ENCODE measurements around the gene ZNF184. TPM values are rescaled to one million over a fixed set of nuclear protein-coding genes. Genes with fewer than 3 reads are reported as not detected.
A peak's percentile ranks its signal among the peaks of the same experiment; 100 is the strongest.

Gene ZNF184
- total and polyA plus RNA-seq, 10 of the 15 experiments (the other 5 are each of a cell fraction or from before 2014, with no cell fraction given), result 4.1 to 15.1 (median 8.3) TPM

DNA sequence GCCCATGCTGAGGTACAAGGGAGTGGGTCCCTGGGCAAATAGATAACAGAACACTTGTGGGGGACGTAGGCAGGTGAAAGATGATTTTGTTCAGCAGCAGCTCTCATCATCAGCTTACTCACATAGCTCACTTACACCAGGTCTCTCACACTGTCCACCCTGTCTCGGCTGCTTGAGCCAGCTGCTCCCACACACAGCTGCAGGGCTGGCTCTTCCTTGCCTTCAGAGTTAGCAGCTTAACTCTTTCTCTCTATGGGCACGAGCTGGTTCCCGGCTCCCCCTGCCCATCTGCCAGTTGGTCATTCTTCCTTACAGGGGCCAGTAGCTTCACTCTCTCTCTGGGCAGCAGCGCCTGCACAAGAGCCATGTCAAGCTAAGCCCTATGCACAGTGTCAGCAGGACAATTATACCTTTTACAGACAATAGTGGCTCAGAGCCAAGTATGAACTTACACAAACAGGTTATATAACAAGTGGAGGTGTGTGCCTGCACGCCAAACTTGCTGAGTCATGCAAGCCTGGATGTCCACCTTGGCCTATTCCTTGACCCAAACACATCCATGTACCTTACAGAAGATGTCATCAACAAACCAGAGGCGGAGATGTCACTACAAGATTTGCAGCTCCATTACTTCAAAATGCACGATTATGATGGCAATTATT is 65.6 kb downstream of the ZNF184 start:
- 0 out of 2 replicates have a peak, but pooled peaks have one; percentile 18 for TF ChIP-seq BACH1 (IDR thresholded peaks at IDR 0.05; ENCODE audit: borderline replicate concordance)
- TF ChIP-seq PML (IDR thresholded peaks at IDR 0.05; ENCODE audit: low read length), result no peak
- TF ChIP-seq, protein P1, sequence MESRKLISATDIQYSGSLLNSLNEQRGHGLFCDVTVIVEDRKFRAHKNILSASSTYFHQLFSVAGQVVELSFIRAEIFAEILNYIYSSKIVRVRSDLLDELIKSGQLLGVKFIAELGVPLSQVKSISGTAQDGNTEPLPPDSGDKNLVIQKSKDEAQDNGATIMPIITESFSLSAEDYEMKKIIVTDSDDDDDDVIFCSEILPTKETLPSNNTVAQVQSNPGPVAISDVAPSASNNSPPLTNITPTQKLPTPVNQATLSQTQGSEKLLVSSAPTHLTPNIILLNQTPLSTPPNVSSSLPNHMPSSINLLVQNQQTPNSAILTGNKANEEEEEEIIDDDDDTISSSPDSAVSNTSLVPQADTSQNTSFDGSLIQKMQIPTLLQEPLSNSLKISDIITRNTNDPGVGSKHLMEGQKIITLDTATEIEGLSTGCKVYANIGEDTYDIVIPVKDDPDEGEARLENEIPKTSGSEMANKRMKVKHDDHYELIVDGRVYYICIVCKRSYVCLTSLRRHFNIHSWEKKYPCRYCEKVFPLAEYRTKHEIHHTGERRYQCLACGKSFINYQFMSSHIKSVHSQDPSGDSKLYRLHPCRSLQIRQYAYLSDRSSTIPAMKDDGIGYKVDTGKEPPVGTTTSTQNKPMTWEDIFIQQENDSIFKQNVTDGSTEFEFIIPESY (IDR thresholded peaks at IDR 0.05), result no peak
- no peak for TF ChIP-seq STAT3 (IDR thresholded peaks at IDR 0.05; ENCODE audit: low read depth, low read length)
- TF ChIP-seq ZNF217 (IDR thresholded peaks at IDR 0.05), result no peak
- TF ChIP-seq IKZF2 (IDR thresholded peaks at IDR 0.05), result no peak
- H3K9me3 ChIP-seq (replicated peaks; ENCODE audit: control insufficient read depth, insufficient read depth, low read length), result no peaks in the 10 kb centered on the region; the same call in 1 of the 3 replicates
- SMC1A ChIA-PET (ENCODE audit: uncharacterized antibody, unreplicated experiment), result no interaction called here
- CTCF ChIA-PET, result no interaction called here
- WGBS (ENCODE audit: insufficient coverage, insufficient replicate concordance, low lambda C conversion rate, missing lambda C conversion rate), result 9% methylated on average over 8 of the region's 8 CpGs
- BruUV-seq (replicated peaks), result no TSS peak
- POLR2A ChIA-PET, result no interaction called here
- H3K79me2 ChIP-seq (ENCODE audit: control insufficient read depth, insufficient read depth, low read length), result no peaks in the 10 kb centered on the region
- no peak overlapping the region for H3K4me3 ChIP-seq
- no peak for DNase-seq (ENCODE audit: low read depth, low spot score)
- H3K4me2 ChIP-seq (ENCODE audit: control insufficient read depth, insufficient read depth), result no peak overlapping the region
- RAD21 ChIA-PET (ENCODE audit: unreplicated experiment), result no interaction called here
- H3K36me3 ChIP-seq (ENCODE audit: control insufficient read depth in 2 of 2, insufficient read depth in 2 of 2, low read length in 1 of 2), result no peaks in the 10 kb centered on the region
- H3K27ac ChIP-seq (ENCODE audit: control insufficient read depth, insufficient read depth), result no peak overlapping the region
- H4K20me1 ChIP-seq (ENCODE audit: control insufficient read depth, insufficient read depth), result no peaks in the 10 kb centered on the region
- no peaks in the 10 kb centered on the region for H3K4me1 ChIP-seq (ENCODE audit: control insufficient read depth, insufficient read depth, low read length)
- in situ Hi-C loops (cut with MboI), result no loop called here
- intact Hi-C loops (cut with micrococcal nuclease; ENCODE audit: unreplicated experiment), result no loop called here
- H3K9ac ChIP-seq (ENCODE audit: control insufficient read depth, insufficient read depth, low read length), result no peak overlapping the region
- H2AFZ ChIP-seq (ENCODE audit: control insufficient read depth, low read depth, low read length), result no peak overlapping the region
- H3K27me3 ChIP-seq (replicated peaks in 1 of 2; ENCODE audit: control insufficient read depth in 2 of 2, insufficient read depth in 2 of 2, low read length in 1 of 2), result no peaks in the 10 kb centered on the region
- no peak for FAIRE-seq
- ATAC-seq, result no peak

DNA sequence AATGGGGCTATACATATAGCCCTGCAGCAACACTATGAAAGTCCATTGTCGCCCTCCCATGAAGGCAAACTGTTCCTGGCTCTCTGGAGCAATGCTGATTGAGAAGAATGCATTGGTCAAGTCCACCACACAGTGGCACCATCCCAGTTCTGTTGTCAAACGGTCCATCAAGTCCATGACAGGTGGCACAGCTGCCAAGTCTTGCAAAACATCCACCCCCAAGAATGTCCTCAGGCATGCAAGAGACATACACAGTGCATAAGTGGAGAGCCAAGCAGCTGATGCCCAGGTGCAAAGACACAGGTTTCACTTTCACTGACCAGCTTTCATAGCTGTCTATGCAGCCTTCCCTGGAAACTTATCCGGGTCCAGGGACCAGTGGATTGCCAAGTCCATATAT is 66.8 kb downstream of the ZNF184 start:
- Histone ChIP-seq H3K36me3 (ENCODE audit: control insufficient read depth in 2 of 2, insufficient read depth in 2 of 2, low read length in 1 of 2) (no peaks in the 10 kb centered on the region), H2AFZ (ENCODE audit: control insufficient read depth, low read depth, low read length) (no peak overlapping the region), H3K79me2 (ENCODE audit: control insufficient read depth, insufficient read depth, low read length) (no peaks in the 10 kb centered on the region), H3K9me3 (replicated peaks; ENCODE audit: control insufficient read depth, insufficient read depth, low read length) (peaks cover 1% of the 10 kb centered on the region; the same call in 2 of the 3 replicates), H4K20me1 (ENCODE audit: control insufficient read depth, insufficient read depth) (no peaks in the 10 kb centered on the region), H3K4me1 (ENCODE audit: control insufficient read depth, insufficient read depth, low read length) (no peaks in the 10 kb centered on the region), H3K9ac (ENCODE audit: control insufficient read depth, insufficient read depth, low read length) (no peak overlapping the region), H3K4me2 (ENCODE audit: control insufficient read depth, insufficient read depth) (no peak overlapping the region), H3K27me3 (replicated peaks in 1 of 2; ENCODE audit: control insufficient read depth in 2 of 2, insufficient read depth in 2 of 2, low read length in 1 of 2) (no peaks in the 10 kb centered on the region), H3K27ac (ENCODE audit: control insufficient read depth, insufficient read depth) (no peak overlapping the region), H3K4me3 (no peak overlapping the region)
- POLR2A ChIA-PET, result no interaction called here
- intact Hi-C loops (cut with micrococcal nuclease; ENCODE audit: unreplicated experiment), result no loop called here
- RAD21 ChIA-PET (ENCODE audit: unreplicated experiment), result no interaction called here
- WGBS (ENCODE audit: insufficient coverage, insufficient replicate concordance, low lambda C conversion rate, missing lambda C conversion rate), result 30% methylated on average over 3 of the region's 3 CpGs
- in situ Hi-C loops (cut with MboI), result no loop called here
- BruUV-seq (replicated peaks), result no TSS peak
- ATAC-seq, result no peak
- CTCF ChIA-PET, result no interaction called here
- FAIRE-seq, result no peak
- no peak for DNase-seq (ENCODE audit: low read depth, low spot score)
- SMC1A ChIA-PET (ENCODE audit: uncharacterized antibody, unreplicated experiment), result no interaction called here
- TF ChIP-seq GABPA (IDR thresholded peaks at IDR 0.05; ENCODE audit: low read depth), result no peak
- TF ChIP-seq IKZF2 (IDR thresholded peaks at IDR 0.05), result no peak
- TF ChIP-seq MYB (IDR thresholded peaks at IDR 0.05; ENCODE audit: borderline replicate concordance, low read depth, low read length), result no peak
- TF ChIP-seq KDM1A (IDR thresholded peaks at IDR 0.05; ENCODE audit: borderline replicate concordance), result no peak
- TF ChIP-seq, protein P2, sequence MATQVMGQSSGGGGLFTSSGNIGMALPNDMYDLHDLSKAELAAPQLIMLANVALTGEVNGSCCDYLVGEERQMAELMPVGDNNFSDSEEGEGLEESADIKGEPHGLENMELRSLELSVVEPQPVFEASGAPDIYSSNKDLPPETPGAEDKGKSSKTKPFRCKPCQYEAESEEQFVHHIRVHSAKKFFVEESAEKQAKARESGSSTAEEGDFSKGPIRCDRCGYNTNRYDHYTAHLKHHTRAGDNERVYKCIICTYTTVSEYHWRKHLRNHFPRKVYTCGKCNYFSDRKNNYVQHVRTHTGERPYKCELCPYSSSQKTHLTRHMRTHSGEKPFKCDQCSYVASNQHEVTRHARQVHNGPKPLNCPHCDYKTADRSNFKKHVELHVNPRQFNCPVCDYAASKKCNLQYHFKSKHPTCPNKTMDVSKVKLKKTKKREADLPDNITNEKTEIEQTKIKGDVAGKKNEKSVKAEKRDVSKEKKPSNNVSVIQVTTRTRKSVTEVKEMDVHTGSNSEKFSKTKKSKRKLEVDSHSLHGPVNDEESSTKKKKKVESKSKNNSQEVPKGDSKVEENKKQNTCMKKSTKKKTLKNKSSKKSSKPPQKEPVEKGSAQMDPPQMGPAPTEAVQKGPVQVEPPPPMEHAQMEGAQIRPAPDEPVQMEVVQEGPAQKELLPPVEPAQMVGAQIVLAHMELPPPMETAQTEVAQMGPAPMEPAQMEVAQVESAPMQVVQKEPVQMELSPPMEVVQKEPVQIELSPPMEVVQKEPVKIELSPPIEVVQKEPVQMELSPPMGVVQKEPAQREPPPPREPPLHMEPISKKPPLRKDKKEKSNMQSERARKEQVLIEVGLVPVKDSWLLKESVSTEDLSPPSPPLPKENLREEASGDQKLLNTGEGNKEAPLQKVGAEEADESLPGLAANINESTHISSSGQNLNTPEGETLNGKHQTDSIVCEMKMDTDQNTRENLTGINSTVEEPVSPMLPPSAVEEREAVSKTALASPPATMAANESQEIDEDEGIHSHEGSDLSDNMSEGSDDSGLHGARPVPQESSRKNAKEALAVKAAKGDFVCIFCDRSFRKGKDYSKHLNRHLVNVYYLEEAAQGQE (IDR thresholded peaks at IDR 0.05; ENCODE audit: low read depth, low read length), result no peak
- no peak for TF ChIP-seq ZNF274 (IDR thresholded peaks at IDR 0.05; ENCODE audit: insufficient read depth, insufficient read length)
- TF ChIP-seq SMC3 (IDR thresholded peaks at IDR 0.05; ENCODE audit: borderline replicate concordance, low read length), result no peak

Data from GM12878 (cell line).